Aorta (tissue), 5 donors: ENCODE results near the gene MED29. TPM values are rescaled to one million over a fixed set of nuclear protein-coding genes. Genes with fewer than 3 reads are reported as not detected.

Experiments
- ATAC-seq: fragments of 200-7000 bp; cut with Tn5 transposase; one replicate; pipeline ENCODE4 v1.9.1; 2022; ENCODE audit warnings: moderate library complexity; ENCODE audit not compliant: low FRiP score
- DNase-seq, 2 donors: peaks; one replicate each; pipeline ENCODE4 v3.0.0-alpha.2; 2020
- H3K27ac ChIP-seq, 2 donors: one replicate each; pipeline ENCODE4 v1.5.1; 2013; ENCODE audit warnings: low read length in 2 of 2, mild to moderate bottlenecking in 2 of 2, moderate library complexity in 2 of 2, control low read depth in 1 of 2, inconsistent platforms in 1 of 2, low read depth in 1 of 2
- H3K27me3 ChIP-seq, 2 donors: one replicate each; pipeline ENCODE4 v1.6.1; 2013; ENCODE audit warnings: control low read depth in 1 of 2, low read length in 1 of 2, mild to moderate bottlenecking in 1 of 2, moderate library complexity in 1 of 2; ENCODE audit not compliant: insufficient read depth in 2 of 2, control insufficient read depth in 1 of 2
- H3K36me3 ChIP-seq, 2 donors: one replicate each; pipeline ENCODE4 v1.6.1; 2013; ENCODE audit warnings: control low read depth in 1 of 2, low read length in 1 of 2, mild to moderate bottlenecking in 1 of 2; ENCODE audit not compliant: insufficient read depth in 2 of 2, control insufficient read depth in 1 of 2
- H3K4me1 ChIP-seq, 2 donors: one replicate each; pipeline ENCODE4 v1.6.1; 2013; ENCODE audit warnings: low read length in 2 of 2, control low read depth in 1 of 2, mild to moderate bottlenecking in 1 of 2, moderate library complexity in 1 of 2; ENCODE audit not compliant: insufficient read depth in 2 of 2, control insufficient read depth in 1 of 2
- H3K4me3 ChIP-seq, 2 donors: one replicate each; pipeline ENCODE4 v1.5.1; 2013; ENCODE audit warnings: low read length in 2 of 2, control low read depth in 1 of 2, mild to moderate bottlenecking in 1 of 2
- H3K9me3 ChIP-seq: one replicate; pipeline ENCODE4 v1.6.1; 2013; ENCODE audit warnings: mild to moderate bottlenecking, low read length; ENCODE audit not compliant: control insufficient read depth
- WGBS, 2 donors: extraction: QIAGEN DNeasy Blood & Tissue Kit; methylation state at CpG; one replicate each; pipeline ENCODE4 v1.1.7; 2013; 5-methylcytosine and 5-hydroxymethylcytosine counted together
- intact Hi-C, 2 donors: fragments of 100-400 bp; cut with DNase I; formaldehyde crosslinking; loops; one replicate each; pipeline versions ENCODE4 v1.14.2 to v1.15.0; 2022
- polyA plus RNA-seq, 2 donors: library from polyadenylated mRNA; stranded (reverse); fragments of 200-250 nt; gene quantifications; one replicate each; pipeline ENCODE4 v1.2.3, GENCODE V29; 2013
- total RNA-seq, 2 donors: library from RNA; stranded (reverse); fragmentation: NEBNext Ultra II Directional; extraction: Animal tissue kit (Norgen Biotek cat#: 25700); gene quantifications; one replicate each; pipeline ENCODE4 v1.2.1, GENCODE V29; 2021
- donor health status: healthy with polysubstance abuse.
- donor health status: Bipolar disorder and iron deficiency.
- donor health status: DM: no; HTN: no; CAD: no.
- donor health status: DM: no; HTN: no; CAD: no.
- donor health status: DM: yes; HTN: yes; CAD: no.

Gene MED29
- total and polyA plus RNA-seq, 4 donors = 26.0 to 35.1 (median 29.3) TPM

- WGBS, 2 donors = 42 to 54% methylated on average over 4 of the region's 4 CpGs
- intact Hi-C loops = loop anchor here (10.0 kb wide), 1 partner anchor 1146 kb away; the partner anchor contains the start of gene PPP1R14A (in 2 of the 2)
- DNase-seq (no peak), ATAC-seq (no peak)
- Histone ChIP-seq H3K9me3 (no peaks in the 10 kb centered on the region), H3K4me3 (no peak overlapping the region), H3K4me1 (no peaks in the 10 kb centered on the region), H3K27ac (peak overlapping the region in 1 of 2 donors; percentile 4), H3K36me3 (no peaks in the 10 kb centered on the region), H3K27me3 (no peaks in the 10 kb centered on the region)
Observed at GRCh38 chr19:39401070-39401548, 9.9 kb downstream of the MED29 start.

- 35 to 38% methylated on average over 25 of the region's 25 CpGs for WGBS, 2 donors
- Histone ChIP-seq H3K9me3 (no peaks in the 10 kb centered on the region), H3K27me3 (peaks cover 0 to 1% of the 10 kb centered on the region in 2 donors), H3K4me3 (no peak overlapping the region), H3K4me1 (no peaks in the 10 kb centered on the region), H3K27ac (peak overlapping the region in 1 of 2 donors; percentile 4), H3K36me3 (no peaks in the 10 kb centered on the region)
- DNase-seq = peak; percentile 82 to 85
- no peak for ATAC-seq
- intact Hi-C loops = loop anchor here (10.0 kb wide), 1 partner anchor 1147 kb away; the partner anchor contains the start of gene PPP1R14A (in 2 of the 2)
Observed at GRCh38 chr19:39401549-39402345, 10.6 kb downstream of the MED29 start.

GRCh38 chr19:39402346-39403300 is 11.4 kb downstream of the MED29 start:
- H3K9me3 ChIP-seq = no peaks in the 10 kb centered on the region
- intact Hi-C loops = loop anchor here (10.0 kb wide), 1 partner anchor 1148 kb away; the partner anchor contains the start of gene PPP1R14A (in 2 of the 2)
- peaks cover 0 to 2% of the 10 kb centered on the region in 2 donors for H3K27me3 ChIP-seq
- H3K4me1 ChIP-seq = no peaks in the 10 kb centered on the region
- DNase-seq = peak; percentile 97 to 98
- peak overlapping the region; percentile 97 for H3K27ac ChIP-seq
- H3K36me3 ChIP-seq = no peaks in the 10 kb centered on the region
- WGBS, 2 donors = 1 to 2% methylated on average over 42 to 59 of the region's 59 CpGs
- peak; percentile 71 for ATAC-seq
- peak overlapping the region; percentile 32 to 55 for H3K4me3 ChIP-seq

GRCh38 chr19:39403331-39404312 is 12.4 kb downstream of the MED29 start:
- intact Hi-C loops = loop anchor here (10.0 kb wide), 1 partner anchor 1149 kb away; the partner anchor contains the start of gene PPP1R14A (in 2 of the 2)
- peak overlapping the region; percentile 97 for H3K27ac ChIP-seq
- H3K36me3 ChIP-seq = peaks cover 0 to 2% of the 10 kb centered on the region in 2 donors
- peak; percentile 84 for ATAC-seq
- 1% methylated on average over 40 to 43 of the region's 43 CpGs for WGBS, 2 donors
- peak; percentile 99 to 100 for DNase-seq
- peaks cover 0 to 2% of the 10 kb centered on the region in 2 donors for H3K27me3 ChIP-seq
- H3K4me3 ChIP-seq = peak overlapping the region; percentile 32 to 55
- no peaks in the 10 kb centered on the region for H3K4me1 ChIP-seq
- H3K9me3 ChIP-seq = no peaks in the 10 kb centered on the region

- Histone ChIP-seq H3K36me3 (peaks cover 0 to 2% of the 10 kb centered on the region in 2 donors), H3K27ac (peak overlapping the region; percentile 36 to 88), H3K4me3 (no peak overlapping the region), H3K9me3 (no peaks in the 10 kb centered on the region), H3K27me3 (peaks cover 0 to 2% of the 10 kb centered on the region in 2 donors), H3K4me1 (no peaks in the 10 kb centered on the region)
- WGBS, 2 donors = 88 to 89% methylated on average over 17 of the region's 17 CpGs
- intact Hi-C loops = loop anchor here (10.0 kb wide), 1 partner anchor 1151 kb away; the partner anchor contains the start of gene PPP1R14A (in 2 of the 2)
- DNase-seq (no peak), ATAC-seq (no peak)
Observed at GRCh38 chr19:39405261-39405957, 14.2 kb downstream of the MED29 start.

GRCh38 chr19:39405958-39406655 is 14.9 kb downstream of the MED29 start:
- Histone ChIP-seq H3K27ac (peak overlapping the region; percentile 36 to 88), H3K27me3 (peaks cover 0 to 2% of the 10 kb centered on the region in 2 donors), H3K4me3 (peak overlapping the region; percentile 20 to 32), H3K36me3 (peaks cover 0 to 2% of the 10 kb centered on the region in 2 donors), H3K9me3 (no peaks in the 10 kb centered on the region), H3K4me1 (no peaks in the 10 kb centered on the region)
- intact Hi-C loops = loop anchor here (10.0 kb wide), 1 partner anchor 1151 kb away; the partner anchor contains the start of gene PPP1R14A (in 2 of the 2)
- ATAC-seq = no peak
- 14 to 16% methylated on average over 22 of the region's 22 CpGs for WGBS, 2 donors
- no peak for DNase-seq
